Measurements from ENCODE around the gene TMEM143.
A peak's percentile ranks its signal among the peaks of the same experiment; 100 is the strongest.
"Not testable (repeated sequence)": the region's sequence is repeated elsewhere in the genome, so short reads cannot be mapped to it uniquely, and the experiment has no call there.

The TMEM143 gene

DNA sequence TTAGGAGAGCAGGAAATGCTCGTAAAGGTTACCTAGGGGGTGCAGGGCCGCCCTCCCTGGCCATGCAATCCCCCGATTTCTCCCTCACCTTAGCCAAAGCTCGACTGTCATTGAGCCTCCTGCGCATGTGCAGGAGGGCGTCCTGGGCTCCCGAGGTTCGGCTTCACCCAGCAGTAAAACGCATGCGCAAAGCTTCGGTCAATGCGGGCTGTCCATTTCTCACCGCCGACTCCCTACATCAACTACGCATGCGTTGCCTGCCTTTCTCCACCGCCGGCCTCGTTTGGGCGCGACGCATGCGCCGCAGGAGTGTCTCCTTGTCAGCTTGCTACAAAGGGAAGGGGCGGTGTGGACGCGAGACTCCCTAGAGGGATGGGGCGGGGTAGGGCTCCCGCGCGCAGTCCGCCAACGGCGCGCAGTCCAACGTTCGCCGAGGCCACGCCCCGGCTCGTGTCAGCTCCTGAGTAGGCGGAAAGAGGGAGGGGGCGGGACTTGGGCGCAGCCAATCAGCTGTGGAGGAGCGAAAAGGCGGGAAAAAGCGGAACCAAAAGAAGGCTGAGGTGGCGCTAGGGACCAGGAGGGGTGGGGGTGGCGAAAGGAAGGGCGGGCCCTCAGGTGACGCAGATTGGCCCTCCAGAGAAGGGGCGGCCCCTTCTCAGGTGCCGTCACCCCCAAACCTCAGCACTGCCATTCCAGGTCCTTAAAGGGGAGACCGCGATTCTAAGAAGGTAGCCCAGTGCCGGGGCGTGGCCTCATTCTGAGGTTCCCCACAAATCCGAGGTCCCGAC, at the start of gene TMEM143, which contains the start of gene SYNGR4:
Gene TMEM143, minus strand, starts transcription at position 131 of the 788 bp plus-strand sequence. Its CDS starts 20 bp downstream, at position 111.
Gene SYNGR4, plus strand, starts transcription at position 558 of the 788 bp plus-strand sequence. CDS start 1,476 bp downstream, outside the sequence.
- peak; percentile 99 to 100 for DNase-seq

GRCh38 chr19:48405850-48406249, 42.1 kb upstream of the TMEM143 start:
- DNase-seq, result no peak

DNA sequence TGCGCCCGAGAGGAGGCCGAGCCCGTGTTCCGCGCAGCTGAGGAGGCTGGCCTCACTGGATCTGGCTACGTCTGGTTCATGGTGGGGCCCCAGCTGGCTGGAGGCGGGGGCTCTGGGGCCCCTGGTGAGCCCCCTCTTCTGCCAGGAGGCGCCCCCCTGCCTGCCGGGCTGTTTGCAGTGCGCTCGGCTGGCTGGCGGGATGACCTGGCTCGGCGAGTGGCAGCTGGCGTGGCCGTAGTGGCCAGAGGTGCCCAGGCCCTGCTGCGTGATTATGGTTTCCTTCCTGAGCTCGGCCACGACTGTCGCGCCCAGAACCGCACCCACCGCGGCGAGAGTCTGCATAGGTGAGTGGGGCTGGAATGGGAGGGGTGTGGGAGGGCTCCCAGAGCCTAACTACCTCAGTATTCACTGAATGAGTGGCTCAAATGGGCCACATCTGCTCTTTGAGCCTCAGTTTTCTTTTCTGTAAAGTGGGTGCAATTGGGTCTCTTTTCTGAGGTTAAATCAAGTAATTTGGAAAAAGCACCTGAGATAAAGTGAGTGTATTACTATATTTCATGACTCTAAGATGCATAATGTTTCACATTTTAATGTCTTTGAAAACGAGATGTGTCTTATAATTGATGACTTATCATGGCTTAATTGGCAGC, 41.4 kb upstream of the TMEM143 start:
- no peak for DNase-seq

- DNase-seq, result peak; percentile 72 to 73
Measured at GRCh38 chr19:48403606-48404005, 39.9 kb upstream of the TMEM143 start.

- no peak for DNase-seq
Measured at GRCh38 chr19:48401287-48401686, 37.5 kb upstream of the TMEM143 start.

GRCh38 chr19:48400018-48400742, 36.4 kb upstream of the TMEM143 start:
- DNase-seq, result peak; percentile 31 to 50

GRCh38 chr19:48398375-48399235, 34.9 kb upstream of the TMEM143 start:
- peak; percentile 88 to 91 for DNase-seq

- DNase-seq, result peak in 1 of 2 donors; percentile 19
Measured at GRCh38 chr19:48398102-48398374, 34.3 kb upstream of the TMEM143 start.

DNA sequence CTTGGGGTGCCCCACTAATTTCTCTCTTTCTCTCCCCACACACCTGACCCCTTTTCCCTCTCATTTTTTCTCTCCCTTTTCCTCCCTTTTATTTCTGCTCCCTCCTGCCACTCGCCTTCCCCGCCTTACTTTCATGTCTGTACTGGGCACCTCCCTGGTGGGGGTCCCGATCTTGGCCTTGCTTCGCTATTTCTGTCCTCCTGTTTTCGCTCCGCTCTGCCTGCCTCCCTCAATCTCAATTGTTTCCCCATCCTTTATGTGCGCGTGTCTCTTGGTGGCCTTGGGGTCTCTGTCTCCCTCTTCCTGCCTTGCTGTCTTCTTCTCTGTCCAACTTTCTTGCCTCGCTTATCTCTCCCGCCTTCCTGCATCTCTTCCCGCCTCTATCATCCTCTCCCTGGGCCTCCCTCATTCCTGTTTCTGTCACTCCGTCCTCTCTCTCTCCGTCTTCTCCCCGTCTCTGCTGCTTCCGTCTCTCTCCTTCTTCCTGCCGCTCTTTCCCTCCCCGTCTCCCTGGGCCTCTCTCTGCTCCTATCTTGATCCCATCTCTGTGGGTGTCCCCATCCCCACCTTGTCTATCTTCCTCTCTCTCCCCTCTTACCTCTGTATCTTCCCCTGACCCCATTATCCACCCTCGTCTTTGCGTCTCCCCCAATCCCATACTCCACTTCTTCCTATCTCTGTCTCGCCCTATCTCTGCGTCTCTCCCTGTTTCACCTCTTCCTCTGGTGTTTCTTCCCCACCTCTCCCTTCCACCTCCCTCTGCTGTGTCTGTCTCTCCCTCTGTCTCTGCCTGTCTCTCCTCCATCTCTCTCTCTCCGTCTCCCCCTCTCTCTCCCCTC, 33.7 kb upstream of the TMEM143 start:
- no peak for DNase-seq

DNA sequence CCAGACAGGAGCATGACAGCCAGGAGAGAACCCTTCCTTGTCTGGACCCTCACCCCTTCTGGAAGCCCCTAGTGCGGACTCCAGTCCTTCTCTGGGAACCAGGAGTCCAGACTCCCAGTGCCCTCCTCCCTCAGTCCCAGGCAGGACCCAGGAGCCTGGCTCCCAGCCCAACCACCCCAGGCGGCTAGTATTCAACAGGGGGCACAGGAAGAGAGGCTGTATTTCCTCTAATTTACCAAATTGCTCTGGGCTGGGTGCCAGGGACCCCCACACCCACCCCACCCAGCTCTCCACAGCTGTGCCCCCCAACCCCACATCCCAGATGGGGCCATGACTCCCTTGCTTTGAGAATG, 33.1 kb upstream of the TMEM143 start:
- no peak for DNase-seq

GRCh38 chr19:48396016-48396823, 32.5 kb upstream of the TMEM143 start:
- no peak for DNase-seq

GRCh38 chr19:48395499-48395898, 31.8 kb upstream of the TMEM143 start:
- no peak for DNase-seq

DNA sequence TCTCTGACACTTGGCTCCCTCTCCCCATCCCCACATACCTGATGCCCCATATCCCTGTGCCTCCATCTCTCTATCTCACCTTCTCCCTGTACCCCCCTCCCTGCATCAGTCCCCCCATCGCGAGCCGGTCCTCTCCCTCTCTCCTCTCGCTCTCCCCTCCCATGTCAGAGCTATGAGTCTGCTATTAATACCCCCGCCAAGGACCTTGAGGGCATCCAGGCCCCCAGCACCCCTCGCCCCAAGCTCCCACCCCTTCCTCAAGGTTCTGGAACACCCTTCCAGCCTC, 31.4 kb upstream of the TMEM143 start:
- DNase-seq, result no peak

GRCh38 chr19:48394331-48395169, 30.8 kb upstream of the TMEM143 start:
- DNase-seq, result no peak

DNA sequence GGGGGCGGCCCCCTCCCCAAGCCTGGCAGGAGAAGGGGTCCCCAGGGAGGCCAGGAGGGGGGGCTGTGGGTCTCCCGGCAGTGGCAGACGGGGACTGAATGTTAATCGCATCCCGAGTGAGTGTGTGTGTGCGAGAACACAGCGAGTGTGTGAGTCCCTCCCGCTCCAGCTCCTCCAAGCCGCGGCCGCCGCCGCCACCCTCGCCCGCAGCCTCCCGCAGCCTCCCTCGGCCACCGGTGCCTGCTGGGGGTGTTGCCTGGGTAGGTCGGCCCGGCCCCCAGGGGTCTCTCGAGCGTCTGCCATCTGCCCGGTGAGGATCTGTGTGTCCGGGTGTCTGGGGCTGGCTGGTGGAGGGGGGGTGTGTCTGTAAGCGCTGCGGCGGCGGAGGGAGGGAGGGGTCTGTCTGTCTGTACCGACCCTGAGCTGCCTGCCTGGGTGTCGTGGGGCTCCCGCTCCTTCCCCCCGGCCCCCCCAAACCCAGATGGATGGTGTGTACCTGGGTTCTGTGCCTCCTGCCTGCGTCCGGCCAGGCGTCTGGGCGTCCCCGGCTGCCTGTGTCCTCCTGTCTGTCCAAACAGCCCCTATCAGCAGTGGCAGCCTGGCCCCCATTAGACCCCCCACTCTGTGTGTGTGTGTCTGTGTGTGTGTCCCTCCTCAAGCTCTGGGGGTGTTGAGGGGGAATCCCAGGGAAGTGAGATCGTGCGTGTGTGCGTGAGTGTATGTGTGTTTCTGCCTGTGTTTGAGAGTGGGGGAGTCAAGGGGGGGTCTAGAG, 30.0 kb upstream of the TMEM143 start, which contains the start of gene GRIN2D:
Gene GRIN2D, plus strand, starts transcription at position 110 of the 772 bp plus-strand sequence. CDS start 4,725 bp downstream, outside the sequence.
- DNase-seq, result peak; percentile 21 to 30

DNA sequence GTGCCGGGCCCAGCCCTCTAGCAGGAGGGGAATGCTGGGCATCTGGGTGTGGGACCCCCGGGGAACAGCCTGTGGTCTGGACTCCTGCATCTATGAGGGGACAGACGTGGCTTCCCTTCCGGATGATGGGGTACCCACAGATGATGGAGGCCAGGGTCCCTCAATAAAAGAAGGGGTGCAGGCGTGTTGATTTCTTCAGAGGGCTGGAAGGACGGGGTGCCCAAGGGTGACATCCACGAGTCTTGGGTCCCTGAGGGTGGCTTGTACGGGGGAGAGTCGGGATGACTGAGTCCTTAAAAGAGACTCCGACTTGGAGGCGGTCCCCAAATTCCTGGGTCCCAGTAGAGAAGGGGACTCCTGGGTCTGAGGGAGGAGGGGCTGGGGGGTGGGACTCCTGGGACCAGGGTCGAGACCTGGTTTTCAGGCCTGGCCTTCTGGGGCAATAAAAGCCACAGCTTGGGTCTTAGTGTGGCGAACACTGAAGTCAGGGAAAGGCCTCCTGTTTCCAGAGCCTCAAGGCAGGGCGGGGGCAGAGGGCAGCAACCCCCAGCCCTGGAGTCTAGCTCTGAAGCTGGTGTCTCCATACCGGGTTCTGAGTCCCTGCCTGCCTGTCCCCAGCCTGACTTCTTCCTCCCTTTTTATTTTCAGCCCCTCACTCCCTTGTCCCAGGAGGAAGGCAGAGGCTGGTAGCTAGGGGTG, 29.3 kb upstream of the TMEM143 start:
- DNase-seq, result no peak

GRCh38 chr19:48392006-48392344, 28.2 kb upstream of the TMEM143 start:
- DNase-seq, result not testable (repeated sequence)

DNA sequence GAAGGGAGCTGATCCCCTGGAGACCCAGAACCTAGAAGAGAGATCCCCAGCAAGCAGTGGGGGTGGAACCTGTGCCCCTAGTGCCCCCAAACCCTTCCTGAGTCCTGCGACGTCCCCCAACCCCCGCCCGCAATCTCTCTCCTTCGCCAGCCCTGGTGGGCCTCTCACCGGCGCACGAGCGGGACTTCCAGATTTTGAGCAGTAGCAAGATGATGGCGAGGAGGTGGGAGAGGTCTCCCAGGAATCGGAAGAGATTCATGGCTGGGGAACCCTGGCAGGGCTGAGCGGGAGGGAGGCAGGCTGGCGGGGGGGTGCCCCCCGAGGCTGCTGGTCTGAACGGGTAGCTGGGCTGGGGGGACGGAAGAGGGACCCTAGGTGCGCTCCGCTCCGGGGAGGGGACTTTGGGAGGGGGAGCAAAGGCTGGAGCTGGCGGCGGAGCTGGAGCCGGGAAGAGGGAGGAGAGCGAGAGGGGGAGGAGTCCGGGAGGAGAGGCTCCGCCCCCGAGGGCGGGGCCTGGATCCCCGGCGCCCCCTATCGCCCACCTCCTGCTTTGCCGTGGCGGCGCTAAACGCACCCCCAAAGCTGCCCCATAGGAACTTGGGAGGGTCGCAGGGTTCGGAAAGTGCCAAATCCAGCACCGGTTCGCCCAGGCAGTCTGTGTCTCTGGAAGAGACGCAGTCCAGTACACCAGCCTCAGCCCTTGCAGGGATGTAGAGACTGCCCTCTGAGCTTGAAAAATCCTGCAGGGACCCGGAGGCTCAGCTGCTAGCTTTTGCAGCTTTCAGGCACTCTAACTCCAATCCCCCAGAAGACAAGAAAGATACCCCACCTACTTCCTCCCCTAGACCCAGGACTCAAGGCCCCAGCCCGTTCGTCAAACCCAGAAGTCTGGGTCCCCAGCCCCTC, 27.6 kb upstream of the TMEM143 start, which contains the start of gene KDELR1:
Gene KDELR1, minus strand, starts transcription at position 452 of the 906 bp plus-strand sequence. Its CDS starts 193 bp downstream, at position 259.
- DNase-seq, result peak; percentile 67 to 74

Data from CD4-positive, alpha-beta T cell treated with Interleukin-4 for 1 hour (primary cell).